Measurements from ENCODE around the gene HLA-E.
A peak's percentile ranks its signal among the peaks of the same experiment; 100 is the strongest.
"Not testable (repeated sequence)": the region's sequence is repeated elsewhere in the genome, so short reads cannot be mapped to it uniquely, and the experiment has no call there.

The HLA-E gene

DNA sequence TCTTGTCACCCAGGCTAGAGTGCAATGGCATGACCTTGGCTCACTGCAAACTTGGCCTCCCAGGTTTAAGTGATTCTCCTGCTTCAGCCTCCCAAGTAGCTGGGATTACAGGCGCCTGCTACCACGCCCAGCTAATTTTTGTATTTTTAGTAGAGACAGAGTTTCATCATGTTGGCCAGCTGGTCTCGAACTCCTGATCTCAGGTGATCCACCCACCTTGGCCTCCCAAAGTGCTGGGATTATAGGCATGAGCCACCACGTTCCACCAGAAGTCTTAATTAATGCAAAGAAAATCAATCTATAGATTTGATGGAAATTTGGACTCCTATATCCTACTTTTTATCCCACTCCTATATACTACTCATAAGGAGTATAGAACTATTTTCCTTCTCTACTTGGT is 5.8 kb downstream of the HLA-E start:
- Histone ChIP-seq H3K4me1 (ENCODE audit: control insufficient read depth, insufficient read depth, low read length) (peaks cover 25% of the 10 kb centered on the region), H3K36me3 (ENCODE audit: control insufficient read depth, insufficient read depth, low read length, severe bottlenecking) (peaks cover 35% of the 10 kb centered on the region)
- DNase-seq (ENCODE audit: low read depth); H3K9ac ChIP-seq (ENCODE audit: low read length); H3K9me3 ChIP-seq (ENCODE audit: control insufficient read depth, low read length); H3K27me3 ChIP-seq (replicated peaks; ENCODE audit: control insufficient read depth, insufficient read depth, low read length); H3K4me3 ChIP-seq (ENCODE audit: low read length): not testable (repeated sequence)

- Histone ChIP-seq H3K4me1 (ENCODE audit: control insufficient read depth, insufficient read depth, low read length) (peaks cover 24% of the 10 kb centered on the region), H3K27me3 (replicated peaks; ENCODE audit: control insufficient read depth, insufficient read depth, low read length) (no peaks in the 10 kb centered on the region), H3K4me3 (ENCODE audit: low read length) (no peak overlapping the region), H3K36me3 (ENCODE audit: control insufficient read depth, insufficient read depth, low read length, severe bottlenecking) (peaks cover 27% of the 10 kb centered on the region), H3K9me3 (ENCODE audit: control insufficient read depth, low read length) (no peaks in the 10 kb centered on the region), H3K9ac (ENCODE audit: low read length) (peak overlapping the region; percentile 22)
- no peak for DNase-seq (ENCODE audit: low read depth)
Measured at GRCh38 chr6:30495993-30496392, 6.7 kb downstream of the HLA-E start.

DNA sequence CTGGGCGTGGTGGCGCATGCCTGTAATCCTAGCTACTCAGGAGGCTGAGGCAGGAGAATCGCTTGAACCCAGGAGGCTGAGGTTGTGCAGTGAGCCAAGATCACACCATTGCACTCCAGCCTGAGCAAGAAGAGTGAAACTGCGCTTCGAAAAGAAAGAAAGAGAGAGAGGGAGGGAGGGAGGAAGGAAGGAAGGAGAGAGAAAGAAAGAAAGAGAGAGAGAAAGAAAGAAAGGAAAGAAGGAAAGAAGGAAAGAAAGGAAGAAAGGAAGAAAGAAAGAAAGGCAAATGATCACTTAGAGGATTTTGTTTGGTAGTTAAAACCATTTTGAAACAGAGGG is 7.9 kb downstream of the HLA-E start:
- DNase-seq (ENCODE audit: low read depth); H3K9me3 ChIP-seq (ENCODE audit: control insufficient read depth, low read length); H3K27me3 ChIP-seq (replicated peaks; ENCODE audit: control insufficient read depth, insufficient read depth, low read length); H3K9ac ChIP-seq (ENCODE audit: low read length); H3K4me3 ChIP-seq (ENCODE audit: low read length): not testable (repeated sequence)
- Histone ChIP-seq H3K36me3 (ENCODE audit: control insufficient read depth, insufficient read depth, low read length, severe bottlenecking) (peaks cover 15% of the 10 kb centered on the region), H3K4me1 (ENCODE audit: control insufficient read depth, insufficient read depth, low read length) (peaks cover 15% of the 10 kb centered on the region)

DNA sequence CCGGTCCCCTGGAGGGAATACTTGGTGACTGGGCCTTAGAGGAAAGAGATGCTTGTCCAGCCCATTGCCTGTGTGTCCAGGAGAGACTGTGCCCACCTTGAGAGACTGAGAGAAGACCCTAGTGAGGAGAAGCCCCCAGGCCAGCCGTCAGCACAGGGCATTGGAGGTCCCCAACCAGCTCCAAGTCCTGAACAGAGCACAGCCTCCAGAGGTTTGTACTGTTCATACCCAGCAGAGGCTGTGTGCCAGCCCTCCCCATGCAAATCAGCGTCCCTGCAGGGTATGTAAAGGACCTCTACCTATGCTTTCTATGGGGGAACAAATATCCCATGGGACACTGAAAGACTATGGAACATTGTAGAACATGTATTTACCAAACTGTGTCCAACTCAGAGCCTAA is 8.4 kb downstream of the HLA-E start:
- Histone ChIP-seq H3K4me3 (ENCODE audit: low read length) (no peak overlapping the region), H3K27me3 (replicated peaks; ENCODE audit: control insufficient read depth, insufficient read depth, low read length) (no peaks in the 10 kb centered on the region)

DNA sequence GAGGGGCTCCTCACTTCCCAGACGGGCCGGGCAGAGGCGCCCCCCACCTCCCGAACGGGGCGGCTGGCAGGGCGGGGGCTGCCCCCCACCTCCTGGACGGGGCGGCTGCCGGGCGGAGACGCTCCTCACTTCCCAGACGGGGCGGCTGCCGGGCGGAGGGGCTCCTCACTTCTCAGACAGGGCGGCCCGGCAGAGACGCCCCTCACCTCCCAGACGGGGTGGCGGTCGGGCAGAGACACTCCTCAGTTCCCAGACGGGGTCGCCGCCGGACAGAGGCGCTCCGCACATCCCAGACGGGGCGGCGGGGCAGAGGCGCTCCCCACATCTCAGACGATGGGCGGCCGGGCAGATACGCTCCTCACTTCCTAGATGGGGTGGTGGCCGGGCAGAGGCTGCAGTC is 9.4 kb downstream of the HLA-E start:
- H3K27me3 ChIP-seq (replicated peaks; ENCODE audit: control insufficient read depth, insufficient read depth, low read length); H3K36me3 ChIP-seq (ENCODE audit: control insufficient read depth, insufficient read depth, low read length, severe bottlenecking); H3K9ac ChIP-seq (ENCODE audit: low read length); H3K4me3 ChIP-seq (ENCODE audit: low read length); H3K9me3 ChIP-seq (ENCODE audit: control insufficient read depth, low read length); DNase-seq (ENCODE audit: low read depth): not testable (repeated sequence)
- H3K4me1 ChIP-seq (ENCODE audit: control insufficient read depth, insufficient read depth, low read length) = peaks cover 15% of the 10 kb centered on the region

More for the DNA sequence above, 8.4 kb downstream of the HLA-E start:
- no peak overlapping the region for H3K9ac ChIP-seq (ENCODE audit: low read length)
- H3K9me3 ChIP-seq (ENCODE audit: control insufficient read depth, low read length) = no peaks in the 10 kb centered on the region
- no peak for DNase-seq (ENCODE audit: low read depth)
- H3K36me3 ChIP-seq (ENCODE audit: control insufficient read depth, insufficient read depth, low read length, severe bottlenecking) = peaks cover 10% of the 10 kb centered on the region
- H3K4me1 ChIP-seq (ENCODE audit: control insufficient read depth, insufficient read depth, low read length) = peaks cover 15% of the 10 kb centered on the region

DNA sequence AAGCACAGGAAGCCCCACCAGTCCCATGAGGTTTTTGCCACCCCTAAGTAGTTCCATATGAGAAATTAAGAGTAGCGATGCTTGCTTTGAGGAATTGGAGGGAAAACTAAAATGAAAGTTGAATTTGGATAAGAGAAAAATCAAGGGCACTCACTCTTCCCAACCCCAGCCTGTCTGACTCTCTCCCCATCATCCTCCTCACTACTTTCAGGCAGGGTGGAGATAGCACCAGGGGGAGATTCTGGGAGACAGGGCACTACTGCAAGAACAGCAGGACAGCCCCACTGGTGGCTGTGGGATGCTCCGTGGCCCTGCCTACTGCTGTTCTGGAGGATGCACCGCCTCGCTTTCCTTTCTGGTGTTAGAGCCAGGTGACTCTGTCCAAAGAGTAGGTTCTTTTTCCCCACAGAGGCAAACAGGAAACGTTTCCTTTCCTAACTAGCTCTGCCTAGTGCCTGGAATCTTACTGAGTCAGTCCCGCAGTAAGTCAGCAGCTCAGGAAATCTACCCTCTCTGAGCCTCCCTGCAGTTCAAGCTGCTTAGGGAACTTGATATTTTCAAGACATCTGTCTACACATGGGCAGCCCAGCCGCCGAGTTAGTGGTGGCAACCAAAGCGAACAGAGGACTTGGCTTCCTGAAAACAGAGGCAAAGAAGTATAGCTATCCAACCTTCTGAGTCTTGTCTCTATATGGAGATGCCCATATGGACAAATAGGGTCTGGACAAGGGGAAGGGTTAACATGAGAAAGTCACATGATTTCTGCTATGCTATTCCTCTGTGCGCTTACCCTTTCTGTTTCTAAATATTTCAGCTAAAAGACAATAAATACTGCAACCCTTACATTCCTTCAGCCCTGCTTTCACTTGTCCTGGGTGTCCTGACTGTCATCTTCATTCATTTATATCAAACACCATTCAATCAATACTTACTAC is 11.4 kb downstream of the HLA-E start:
- no peak for DNase-seq (ENCODE audit: low read depth)
- no peaks in the 10 kb centered on the region for H3K27me3 ChIP-seq (replicated peaks; ENCODE audit: control insufficient read depth, insufficient read depth, low read length)
- H3K36me3 ChIP-seq (ENCODE audit: control insufficient read depth, insufficient read depth, low read length, severe bottlenecking) = no peaks in the 10 kb centered on the region
- H3K9ac ChIP-seq (ENCODE audit: low read length) = no peak overlapping the region
- peak overlapping the region; percentile 3 for H3K4me3 ChIP-seq (ENCODE audit: low read length)
- no peaks in the 10 kb centered on the region for H3K9me3 ChIP-seq (ENCODE audit: control insufficient read depth, low read length)
- H3K4me1 ChIP-seq (ENCODE audit: control insufficient read depth, insufficient read depth, low read length) = peaks cover 15% of the 10 kb centered on the region

DNA sequence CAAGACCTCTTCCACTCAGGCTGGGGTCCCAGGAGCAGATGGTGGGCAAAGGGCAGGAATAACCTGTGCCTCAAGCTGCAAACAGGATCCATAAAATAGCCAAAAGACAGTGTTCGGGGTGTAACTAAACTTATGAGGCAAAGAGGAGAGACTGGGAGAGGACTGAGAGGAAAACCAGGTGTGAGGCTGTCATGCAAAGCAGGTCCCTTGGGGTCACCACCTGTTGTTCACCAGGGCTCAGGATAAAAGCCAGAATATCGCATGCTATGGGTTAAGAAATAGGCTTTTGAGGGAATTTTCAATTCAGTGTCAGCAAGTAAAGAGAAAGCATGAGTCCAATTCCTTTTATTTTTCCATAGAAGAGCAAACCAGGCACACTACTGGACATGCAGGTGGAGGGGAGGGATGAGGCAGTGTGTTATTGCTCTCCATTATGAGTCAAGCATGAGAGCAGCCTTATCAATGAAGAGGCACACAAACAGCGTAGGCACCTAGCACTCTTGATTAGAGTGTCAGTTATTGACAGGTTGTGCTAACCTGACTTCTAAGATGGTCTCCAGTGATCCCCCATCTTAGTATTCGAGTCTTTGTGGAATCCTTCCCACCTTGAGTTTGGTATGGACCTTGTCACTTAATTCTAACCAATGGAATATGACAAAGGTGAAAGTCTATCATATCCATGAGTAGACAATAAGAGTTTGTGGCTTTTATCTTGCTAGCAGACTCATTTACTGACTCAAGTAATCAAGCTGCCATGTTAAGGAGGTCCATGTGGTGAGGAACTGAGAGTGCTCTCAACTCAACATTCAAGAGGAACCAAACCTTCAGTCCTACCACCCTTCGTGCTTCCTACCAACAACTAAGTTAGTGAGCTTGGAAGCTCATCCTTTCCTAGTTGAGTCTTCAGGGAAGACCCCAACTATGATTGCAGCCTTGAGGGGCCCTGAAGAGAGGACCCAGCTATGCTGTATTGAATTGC is 18.8 kb downstream of the HLA-E start:
- Histone ChIP-seq H3K27me3 (replicated peaks; ENCODE audit: control insufficient read depth, insufficient read depth, low read length) (no peaks in the 10 kb centered on the region), H3K36me3 (ENCODE audit: control insufficient read depth, insufficient read depth, low read length, severe bottlenecking) (no peaks in the 10 kb centered on the region), H3K4me1 (ENCODE audit: control insufficient read depth, insufficient read depth, low read length) (no peaks in the 10 kb centered on the region), H3K9ac (ENCODE audit: low read length) (no peak overlapping the region), H3K4me3 (ENCODE audit: low read length) (no peak overlapping the region), H3K9me3 (ENCODE audit: control insufficient read depth, low read length) (no peaks in the 10 kb centered on the region)
- DNase-seq (ENCODE audit: low read depth) = no peak

DNA sequence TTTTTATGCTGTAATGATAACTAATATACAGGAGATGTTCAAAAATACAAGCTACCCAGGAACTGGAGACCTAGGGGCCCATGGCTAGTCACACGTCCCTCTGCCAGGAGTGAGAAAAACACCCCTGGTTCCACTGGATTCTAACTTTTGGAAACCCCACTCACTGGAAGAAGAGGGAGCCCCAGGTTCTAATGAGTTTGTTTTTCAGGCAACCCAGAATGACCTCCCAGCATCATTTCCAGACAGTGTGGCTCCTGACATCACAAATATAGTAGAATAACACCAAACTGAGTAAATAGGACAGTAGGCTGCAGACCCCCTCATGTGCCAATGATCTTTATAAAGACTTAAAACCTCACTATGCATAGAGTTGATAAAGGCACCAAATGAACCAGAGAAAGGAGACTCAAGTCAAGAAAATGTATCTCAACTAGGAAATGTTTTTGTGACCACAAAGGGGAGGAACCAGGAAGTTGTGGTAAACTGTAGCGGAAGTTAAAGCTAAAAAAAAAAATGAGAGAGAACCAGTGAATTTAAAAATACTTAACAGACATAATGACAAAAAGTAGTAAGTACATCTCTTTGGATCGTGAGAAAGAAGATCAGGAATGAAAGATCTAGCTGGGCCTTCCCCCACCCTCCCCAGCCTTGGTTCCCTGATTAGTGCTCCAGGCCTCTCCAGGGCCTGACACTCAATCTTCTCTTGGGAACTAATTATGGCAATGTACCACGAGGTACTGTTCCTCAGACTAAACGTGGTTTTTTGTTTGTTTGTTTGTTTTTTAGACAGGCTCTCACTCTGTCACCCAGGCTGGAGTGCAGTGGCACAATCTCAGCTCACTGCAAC is 19.8 kb downstream of the HLA-E start:
- Histone ChIP-seq H3K36me3 (ENCODE audit: control insufficient read depth, insufficient read depth, low read length, severe bottlenecking) (no peaks in the 10 kb centered on the region), H3K4me1 (ENCODE audit: control insufficient read depth, insufficient read depth, low read length) (no peaks in the 10 kb centered on the region), H3K4me3 (ENCODE audit: low read length) (no peak overlapping the region), H3K9me3 (ENCODE audit: control insufficient read depth, low read length) (no peaks in the 10 kb centered on the region), H3K27me3 (replicated peaks; ENCODE audit: control insufficient read depth, insufficient read depth, low read length) (no peaks in the 10 kb centered on the region), H3K9ac (ENCODE audit: low read length) (no peak overlapping the region)
- no peak for DNase-seq (ENCODE audit: low read depth)

- no peaks in the 10 kb centered on the region for H3K4me1 ChIP-seq (ENCODE audit: control insufficient read depth, insufficient read depth, low read length)
- H3K4me3 ChIP-seq (ENCODE audit: low read length) = no peak overlapping the region
Measured at GRCh38 chr6:30510419-30511168, 21.3 kb downstream of the HLA-E start.

GRCh38 chr6:30511169-30511546 is 21.8 kb downstream of the HLA-E start:
- no peaks in the 10 kb centered on the region for H3K9me3 ChIP-seq (ENCODE audit: control insufficient read depth, low read length)
- no peak for DNase-seq (ENCODE audit: low read depth)
- H3K36me3 ChIP-seq (ENCODE audit: control insufficient read depth, insufficient read depth, low read length, severe bottlenecking) = no peaks in the 10 kb centered on the region
- H3K4me1 ChIP-seq (ENCODE audit: control insufficient read depth, insufficient read depth, low read length) = peaks cover 3% of the 10 kb centered on the region
- H3K4me3 ChIP-seq (ENCODE audit: low read length) = no peak overlapping the region
- no peak overlapping the region for H3K9ac ChIP-seq (ENCODE audit: low read length)
- no peaks in the 10 kb centered on the region for H3K27me3 ChIP-seq (replicated peaks; ENCODE audit: control insufficient read depth, insufficient read depth, low read length)

More at GRCh38 chr6:30510419-30511168, 21.3 kb downstream of the HLA-E start:
- Histone ChIP-seq H3K9me3 (ENCODE audit: control insufficient read depth, low read length) (no peaks in the 10 kb centered on the region), H3K27me3 (replicated peaks; ENCODE audit: control insufficient read depth, insufficient read depth, low read length) (no peaks in the 10 kb centered on the region), H3K36me3 (ENCODE audit: control insufficient read depth, insufficient read depth, low read length, severe bottlenecking) (no peaks in the 10 kb centered on the region), H3K9ac (ENCODE audit: low read length) (no peak overlapping the region)
- DNase-seq (ENCODE audit: low read depth) = no peak
